Lower lobe of right lung (tissue), 2 donors: ENCODE results near the gene FANCC. TPM values are rescaled to one million over a fixed set of nuclear protein-coding genes. Genes with fewer than 3 reads are reported as not detected.

Experiments
- ATAC-seq, 2 donors: fragments of 200-7000 bp; cut with Tn5 transposase; one replicate each; pipeline ENCODE4 v1.9.1; 2020 to 2022; ENCODE audit warnings: mild to moderate bottlenecking in 2 of 2, moderate library complexity in 2 of 2
- DNase-seq: peaks from one replicate; pipeline ENCODE4 v3.0.0-alpha.2; 2020
- H3K27ac ChIP-seq: fragments of 200-600 bp; one replicate; pipeline ENCODE4 v1.8.0; 2022
- H3K27me3 ChIP-seq: fragments of 200-600 bp; one replicate; pipeline ENCODE4 v1.8.0; 2022; ENCODE audit warnings: low read depth
- H3K36me3 ChIP-seq: fragments of 200-600 bp; one replicate; pipeline ENCODE4 v1.8.0; 2022; ENCODE audit warnings: mild to moderate bottlenecking
- H3K4me1 ChIP-seq: fragments of 200-600 bp; one replicate; pipeline ENCODE4 v1.8.0; 2022
- H3K4me3 ChIP-seq: fragments of 200-600 bp; one replicate; pipeline ENCODE4 v1.8.0; 2022; ENCODE audit warnings: mild to moderate bottlenecking
- H3K9me3 ChIP-seq: fragments of 200-600 bp; one replicate; pipeline ENCODE4 v1.8.0; 2022
- intact Hi-C: fragments of 100-400 bp; cut with DNase I; formaldehyde crosslinking; loops from one replicate; pipeline ENCODE4 v1.11.0; 2022
- total RNA-seq: library from RNA; stranded (reverse); fragmentation: NEBNext Ultra II Directional; extraction: Animal tissue kit (Norgen Biotek cat#: 25700); gene quantifications from one replicate; pipeline ENCODE4 v1.2.1, GENCODE V29; 2021
- TF ChIP-seq, protein P1 (sequence below): fragments of 200-600 bp; IDR thresholded peaks from one replicate; pipeline ENCODE4 v1.8.0; 2022; ENCODE audit warnings: antibody characterized with exemption, mild to moderate bottlenecking
- donor health status: DM: no; HTN: yes; CAD: no; lungs with severe emphysema.

The FANCC gene
- total RNA-seq, 1 donor from 2014 or later: 11.3 TPM

DNA sequence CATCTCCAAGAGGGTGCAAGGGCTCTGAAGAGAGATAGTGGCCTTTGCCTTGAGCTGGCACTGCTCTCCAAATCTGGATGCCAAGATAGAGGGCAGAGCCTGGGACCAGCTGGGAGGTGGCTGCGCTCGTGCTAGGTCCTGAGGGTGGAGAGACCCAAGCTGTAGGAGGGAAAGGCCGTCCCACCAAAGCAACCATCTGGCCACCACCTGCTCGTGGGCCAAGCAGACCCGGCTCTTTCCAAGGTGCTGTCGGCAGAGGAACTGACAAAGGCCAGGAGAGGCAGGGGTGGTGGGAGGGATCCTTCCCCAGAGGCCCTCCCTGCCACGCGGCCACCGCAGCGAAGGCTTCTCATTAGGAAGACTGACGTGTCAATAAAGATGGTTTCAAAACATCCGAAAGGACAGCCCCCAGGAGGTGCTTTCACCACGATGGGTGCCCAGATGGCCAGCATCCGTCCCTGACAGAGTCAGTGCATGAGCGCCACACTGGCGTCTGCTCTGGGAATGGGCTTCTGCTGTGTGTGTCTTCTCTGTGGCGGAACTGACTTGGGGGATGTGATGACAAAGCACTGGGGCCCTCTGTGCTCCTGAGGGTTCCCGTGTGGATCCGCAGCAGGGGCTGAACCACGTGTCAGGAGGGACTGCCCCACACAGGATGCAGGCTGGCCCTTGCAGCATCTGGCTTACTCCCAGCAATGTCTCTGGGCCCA, 213.5 kb downstream of the FANCC start:
- no peaks in the 10 kb centered on the region for H3K27me3 ChIP-seq
- H3K4me1 ChIP-seq: no peaks in the 10 kb centered on the region
- TF ChIP-seq, protein P1, sequence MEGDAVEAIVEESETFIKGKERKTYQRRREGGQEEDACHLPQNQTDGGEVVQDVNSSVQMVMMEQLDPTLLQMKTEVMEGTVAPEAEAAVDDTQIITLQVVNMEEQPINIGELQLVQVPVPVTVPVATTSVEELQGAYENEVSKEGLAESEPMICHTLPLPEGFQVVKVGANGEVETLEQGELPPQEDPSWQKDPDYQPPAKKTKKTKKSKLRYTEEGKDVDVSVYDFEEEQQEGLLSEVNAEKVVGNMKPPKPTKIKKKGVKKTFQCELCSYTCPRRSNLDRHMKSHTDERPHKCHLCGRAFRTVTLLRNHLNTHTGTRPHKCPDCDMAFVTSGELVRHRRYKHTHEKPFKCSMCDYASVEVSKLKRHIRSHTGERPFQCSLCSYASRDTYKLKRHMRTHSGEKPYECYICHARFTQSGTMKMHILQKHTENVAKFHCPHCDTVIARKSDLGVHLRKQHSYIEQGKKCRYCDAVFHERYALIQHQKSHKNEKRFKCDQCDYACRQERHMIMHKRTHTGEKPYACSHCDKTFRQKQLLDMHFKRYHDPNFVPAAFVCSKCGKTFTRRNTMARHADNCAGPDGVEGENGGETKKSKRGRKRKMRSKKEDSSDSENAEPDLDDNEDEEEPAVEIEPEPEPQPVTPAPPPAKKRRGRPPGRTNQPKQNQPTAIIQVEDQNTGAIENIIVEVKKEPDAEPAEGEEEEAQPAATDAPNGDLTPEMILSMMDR: no peak
- no peaks in the 10 kb centered on the region for H3K9me3 ChIP-seq
- no peak overlapping the region for H3K4me3 ChIP-seq
- DNase-seq: peak; percentile 24
- no peak overlapping the region for H3K27ac ChIP-seq
- ATAC-seq: no peak
- intact Hi-C loops: no loop called here
- peaks cover 61% of the 10 kb centered on the region for H3K36me3 ChIP-seq

DNA sequence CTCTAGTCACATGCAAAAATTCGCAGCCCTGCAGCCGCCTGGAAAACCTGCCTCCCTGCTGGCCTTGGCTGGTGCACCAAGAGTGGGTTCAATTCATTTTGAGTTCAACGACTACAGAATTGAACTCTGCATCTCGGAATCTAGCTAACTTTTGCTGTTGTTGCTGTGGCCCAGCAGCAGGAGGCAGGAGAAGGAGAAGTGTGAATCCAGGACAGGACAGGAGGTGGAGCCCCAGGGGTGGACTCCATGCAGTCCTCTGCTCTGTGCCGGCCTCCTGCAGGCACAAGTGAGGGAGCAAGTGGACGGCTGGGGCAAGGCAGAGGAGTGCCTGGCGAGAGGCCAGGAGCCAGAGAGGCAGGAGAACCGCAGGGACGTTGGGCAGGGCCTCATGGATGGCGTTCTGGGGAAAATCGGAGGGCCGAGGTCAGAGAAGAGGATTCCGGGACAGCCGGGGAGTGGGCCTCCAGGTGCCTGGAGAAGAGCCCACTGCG, 214.2 kb downstream of the FANCC start:
- H3K27me3 ChIP-seq: no peaks in the 10 kb centered on the region
- TF ChIP-seq, protein P1: peak; percentile 14
- H3K4me1 ChIP-seq: no peaks in the 10 kb centered on the region
- intact Hi-C loops: no loop called here
- ATAC-seq: peak in 1 of 2 donors; percentile 16
- no peaks in the 10 kb centered on the region for H3K9me3 ChIP-seq
- H3K36me3 ChIP-seq: peaks cover 59% of the 10 kb centered on the region
- peak; percentile 59 for DNase-seq
- no peak overlapping the region for H3K4me3 ChIP-seq
- H3K27ac ChIP-seq: no peak overlapping the region

GRCh38 chr9:95102572-95102971, 214.9 kb downstream of the FANCC start:
- peak; percentile 33 for DNase-seq
- intact Hi-C loops: no loop called here
- Histone ChIP-seq H3K4me3 (no peak overlapping the region), H3K4me1 (no peaks in the 10 kb centered on the region), H3K9me3 (no peaks in the 10 kb centered on the region), H3K27me3 (no peaks in the 10 kb centered on the region), H3K27ac (no peak overlapping the region), H3K36me3 (peaks cover 51% of the 10 kb centered on the region)
- TF ChIP-seq, protein P1: no peak
- no peak for ATAC-seq

DNA sequence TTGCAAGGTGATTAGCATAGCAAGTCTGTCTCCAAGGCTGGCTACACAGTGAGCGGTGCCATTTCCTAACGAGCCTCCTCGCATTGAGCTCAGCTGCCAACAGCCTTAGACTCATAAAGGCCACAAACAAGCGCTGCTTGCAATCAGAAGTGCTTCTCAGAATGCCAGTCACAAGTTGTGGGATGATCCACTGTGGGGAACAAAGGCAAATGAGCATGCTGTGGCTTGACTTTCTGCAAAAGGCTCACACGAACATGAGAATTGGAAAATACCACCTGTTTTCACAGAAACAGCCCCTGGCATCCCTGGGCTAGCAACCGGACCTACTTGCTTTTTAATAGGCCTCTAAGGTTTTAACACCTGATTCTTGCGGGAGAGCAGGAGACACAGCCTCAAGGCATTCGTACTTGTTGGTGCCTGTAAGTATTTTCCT, 215.5 kb downstream of the FANCC start:
- H3K4me1 ChIP-seq: no peaks in the 10 kb centered on the region
- DNase-seq (peak; percentile 18), ATAC-seq (no peak)
- H3K9me3 ChIP-seq: no peaks in the 10 kb centered on the region
- no peak overlapping the region for H3K4me3 ChIP-seq
- H3K27ac ChIP-seq: no peak overlapping the region
- intact Hi-C loops: no loop called here
- peaks cover 46% of the 10 kb centered on the region for H3K36me3 ChIP-seq
- no peaks in the 10 kb centered on the region for H3K27me3 ChIP-seq
- TF ChIP-seq, protein P1: no peak

DNA sequence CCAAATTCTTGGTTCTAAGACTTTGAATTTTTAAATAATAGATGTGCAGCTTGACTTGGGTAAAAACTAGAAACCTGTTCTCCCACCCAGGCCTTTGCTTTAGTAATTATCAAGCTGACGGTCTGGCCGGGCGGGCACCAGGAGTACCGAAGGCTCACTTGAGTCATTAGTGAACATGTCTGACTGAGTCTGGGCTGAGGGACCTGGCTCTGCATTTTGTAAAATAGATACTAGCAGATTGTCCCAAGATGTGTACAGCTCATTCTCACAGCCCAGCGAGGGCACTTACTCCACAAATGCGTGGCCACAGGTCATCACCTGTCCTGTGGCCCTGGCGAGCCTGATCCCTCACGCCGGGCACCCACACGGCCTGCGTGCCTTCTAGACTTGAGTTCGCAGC, 216.2 kb downstream of the FANCC start:
- H3K36me3 ChIP-seq: peaks cover 39% of the 10 kb centered on the region
- H3K27ac ChIP-seq: no peak overlapping the region
- no peak for ATAC-seq
- DNase-seq: peak; percentile 39
- no peaks in the 10 kb centered on the region for H3K9me3 ChIP-seq
- intact Hi-C loops: no loop called here
- no peaks in the 10 kb centered on the region for H3K4me1 ChIP-seq
- TF ChIP-seq, protein P1: no peak
- H3K27me3 ChIP-seq: no peaks in the 10 kb centered on the region
- no peak overlapping the region for H3K4me3 ChIP-seq
